ENCODE results near the gene AK5.
"Not testable (repeated sequence)": the region's sequence is repeated elsewhere in the genome, so short reads cannot be mapped to it uniquely, and the experiment has no call there.

Gene AK5

GRCh38 chr1:77484926-77485325 is 203.1 kb downstream of the AK5 start:
- H3K4me3 ChIP-seq (ENCODE audit: low read depth in 1 of 2, low read length in 2 of 2): no peak overlapping the region
- H3K27ac ChIP-seq (ENCODE audit: low read depth, low read length): no peak overlapping the region
- H3K4me1 ChIP-seq (ENCODE audit: insufficient read depth, low read length): no peaks in the 10 kb centered on the region
- no peaks in the 10 kb centered on the region for H3K9me3 ChIP-seq (ENCODE audit: low read length)
- H3K27me3 ChIP-seq (ENCODE audit: control insufficient read depth in 1 of 2, insufficient read depth in 2 of 2, low read length in 2 of 2): no peaks in the 10 kb centered on the region
- H3K9ac ChIP-seq (ENCODE audit: low read length): no peak overlapping the region
- no peaks in the 10 kb centered on the region for H3K36me3 ChIP-seq (ENCODE audit: insufficient read depth, low read length)

- no peaks in the 10 kb centered on the region for H3K27me3 ChIP-seq (ENCODE audit: control insufficient read depth in 1 of 2, insufficient read depth in 2 of 2, low read length in 2 of 2)
- no peaks in the 10 kb centered on the region for H3K4me1 ChIP-seq (ENCODE audit: insufficient read depth, low read length)
- H3K27ac ChIP-seq (ENCODE audit: low read depth, low read length): no peak overlapping the region
- H3K4me3 ChIP-seq (ENCODE audit: low read depth in 1 of 2, low read length in 2 of 2): no peak overlapping the region
- H3K9ac ChIP-seq (ENCODE audit: low read length): no peak overlapping the region
- no peaks in the 10 kb centered on the region for H3K9me3 ChIP-seq (ENCODE audit: low read length)
- H3K36me3 ChIP-seq (ENCODE audit: insufficient read depth, low read length): no peaks in the 10 kb centered on the region
Measured at GRCh38 chr1:77487631-77488030, 205.8 kb downstream of the AK5 start.

GRCh38 chr1:77489910-77490309 is 208.1 kb downstream of the AK5 start:
- H3K9me3 ChIP-seq (ENCODE audit: low read length): no peaks in the 10 kb centered on the region
- H3K36me3 ChIP-seq (ENCODE audit: insufficient read depth, low read length): no peaks in the 10 kb centered on the region
- H3K9ac ChIP-seq (ENCODE audit: low read length): no peak overlapping the region
- H3K4me3 ChIP-seq (ENCODE audit: low read depth in 1 of 2, low read length in 2 of 2): no peak overlapping the region
- H3K27ac ChIP-seq (ENCODE audit: low read depth, low read length): no peak overlapping the region
- no peaks in the 10 kb centered on the region for H3K4me1 ChIP-seq (ENCODE audit: insufficient read depth, low read length)
- H3K27me3 ChIP-seq (ENCODE audit: control insufficient read depth in 1 of 2, insufficient read depth in 2 of 2, low read length in 2 of 2): no peaks in the 10 kb centered on the region

GRCh38 chr1:77494026-77494425 is 212.2 kb downstream of the AK5 start:
- Histone ChIP-seq H3K36me3 (ENCODE audit: insufficient read depth, low read length) (no peaks in the 10 kb centered on the region), H3K4me1 (ENCODE audit: insufficient read depth, low read length) (no peaks in the 10 kb centered on the region), H3K27ac (ENCODE audit: low read depth, low read length) (no peak overlapping the region), H3K9ac (ENCODE audit: low read length) (no peak overlapping the region), H3K27me3 (ENCODE audit: control insufficient read depth in 1 of 2, insufficient read depth in 2 of 2, low read length in 2 of 2) (no peaks in the 10 kb centered on the region), H3K4me3 (ENCODE audit: low read depth in 1 of 2, low read length in 2 of 2) (no peak overlapping the region), H3K9me3 (ENCODE audit: low read length) (no peaks in the 10 kb centered on the region)

DNA sequence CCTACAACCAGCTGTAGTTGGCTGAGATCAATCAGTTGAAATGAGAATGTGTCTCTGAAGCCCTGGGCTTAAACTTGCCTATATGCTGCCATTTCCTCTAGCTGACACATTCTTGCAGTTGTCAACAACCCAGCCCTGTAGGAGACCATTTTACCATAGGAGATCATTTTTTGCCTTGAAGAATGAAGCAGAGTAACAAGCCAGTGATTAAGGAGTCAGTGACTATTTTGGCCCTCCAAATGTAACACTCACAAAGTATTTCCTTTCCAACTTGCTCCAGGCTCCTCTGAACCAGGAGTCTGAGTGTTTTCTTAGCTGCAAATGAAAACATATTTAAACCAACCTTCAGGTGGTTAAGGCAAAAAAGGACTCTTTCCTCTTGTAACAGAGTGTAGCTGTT is 217.1 kb downstream of the AK5 start:
- no peaks in the 10 kb centered on the region for H3K27me3 ChIP-seq (ENCODE audit: control insufficient read depth in 1 of 2, insufficient read depth in 2 of 2, low read length in 2 of 2)
- H3K9ac ChIP-seq (ENCODE audit: low read length): no peak overlapping the region
- no peak overlapping the region for H3K4me3 ChIP-seq (ENCODE audit: low read depth in 1 of 2, low read length in 2 of 2)
- H3K4me1 ChIP-seq (ENCODE audit: insufficient read depth, low read length): no peaks in the 10 kb centered on the region
- no peak overlapping the region for H3K27ac ChIP-seq (ENCODE audit: low read depth, low read length)
- no peaks in the 10 kb centered on the region for H3K9me3 ChIP-seq (ENCODE audit: low read length)
- H3K36me3 ChIP-seq (ENCODE audit: insufficient read depth, low read length): no peaks in the 10 kb centered on the region

DNA sequence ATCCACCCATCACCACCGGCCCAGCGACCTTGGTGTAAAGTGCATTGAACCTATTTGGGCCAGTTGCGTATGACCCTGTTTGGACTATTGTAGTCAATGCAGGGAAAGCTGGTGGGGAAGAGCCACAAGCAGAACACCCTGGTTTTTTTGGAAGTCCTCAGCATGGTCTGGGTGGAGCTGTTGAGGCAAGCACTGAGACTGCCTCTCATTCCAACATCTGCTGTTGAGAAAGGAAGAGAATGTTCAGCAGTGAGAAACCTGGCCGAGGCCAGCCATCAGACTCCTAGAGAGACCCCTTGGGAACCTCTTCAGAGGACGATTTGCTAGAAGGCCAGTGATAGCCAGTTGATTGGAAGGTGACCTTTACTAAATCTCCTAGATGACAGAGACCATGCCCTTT is 217.6 kb downstream of the AK5 start:
- Histone ChIP-seq H3K4me1 (ENCODE audit: insufficient read depth, low read length) (no peaks in the 10 kb centered on the region), H3K27ac (ENCODE audit: low read depth, low read length) (no peak overlapping the region)

GRCh38 chr1:77504986-77505385 is 223.2 kb downstream of the AK5 start:
- Histone ChIP-seq H3K9me3 (ENCODE audit: low read length) (no peaks in the 10 kb centered on the region), H3K27me3 (ENCODE audit: control insufficient read depth in 1 of 2, insufficient read depth in 2 of 2, low read length in 2 of 2) (no peaks in the 10 kb centered on the region), H3K27ac (ENCODE audit: low read depth, low read length) (no peak overlapping the region), H3K4me1 (ENCODE audit: insufficient read depth, low read length) (no peaks in the 10 kb centered on the region), H3K9ac (ENCODE audit: low read length) (no peak overlapping the region), H3K4me3 (ENCODE audit: low read depth in 1 of 2, low read length in 2 of 2) (no peak overlapping the region), H3K36me3 (ENCODE audit: insufficient read depth, low read length) (no peaks in the 10 kb centered on the region)

More for the DNA sequence above, 217.6 kb downstream of the AK5 start:
- no peaks in the 10 kb centered on the region for H3K27me3 ChIP-seq (ENCODE audit: control insufficient read depth in 1 of 2, insufficient read depth in 2 of 2, low read length in 2 of 2)
- H3K4me3 ChIP-seq (ENCODE audit: low read depth in 1 of 2, low read length in 2 of 2): no peak overlapping the region
- H3K9me3 ChIP-seq (ENCODE audit: low read length): no peaks in the 10 kb centered on the region
- no peaks in the 10 kb centered on the region for H3K36me3 ChIP-seq (ENCODE audit: insufficient read depth, low read length)
- H3K9ac ChIP-seq (ENCODE audit: low read length): no peak overlapping the region

- Histone ChIP-seq H3K27me3 (ENCODE audit: control insufficient read depth in 1 of 2, insufficient read depth in 2 of 2, low read length in 2 of 2) (no peaks in the 10 kb centered on the region), H3K9ac (ENCODE audit: low read length) (no peak overlapping the region), H3K4me3 (ENCODE audit: low read depth in 1 of 2, low read length in 2 of 2) (no peak overlapping the region), H3K9me3 (ENCODE audit: low read length) (no peaks in the 10 kb centered on the region), H3K4me1 (ENCODE audit: insufficient read depth, low read length) (no peaks in the 10 kb centered on the region), H3K36me3 (ENCODE audit: insufficient read depth, low read length) (no peaks in the 10 kb centered on the region), H3K27ac (ENCODE audit: low read depth, low read length) (no peak overlapping the region)
Measured at GRCh38 chr1:77506771-77507170, 225.0 kb downstream of the AK5 start.

DNA sequence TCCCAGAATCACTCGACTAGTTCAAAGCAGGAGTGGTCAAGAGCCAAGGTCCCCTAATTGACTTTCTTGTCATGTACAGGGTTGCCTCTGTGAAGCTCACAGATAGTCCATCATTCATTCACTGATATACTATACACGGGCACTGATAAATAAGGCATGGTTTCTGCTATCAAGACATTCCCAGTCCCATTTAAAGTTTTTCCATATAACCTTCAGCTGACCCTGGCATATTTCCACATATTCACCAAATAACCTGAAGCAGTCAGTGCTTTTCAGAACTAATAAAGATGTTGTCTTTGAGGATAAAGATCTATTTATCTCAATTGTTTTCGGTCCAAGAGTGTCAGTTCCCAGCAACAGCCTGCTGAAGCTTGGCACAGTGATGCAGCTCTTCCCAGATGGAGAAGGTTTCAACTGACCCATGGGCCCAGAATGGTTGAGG is 227.3 kb downstream of the AK5 start:
- Histone ChIP-seq H3K4me3 (ENCODE audit: low read depth in 1 of 2, low read length in 2 of 2) (no peak overlapping the region), H3K4me1 (ENCODE audit: insufficient read depth, low read length) (no peaks in the 10 kb centered on the region), H3K9ac (ENCODE audit: low read length) (no peak overlapping the region), H3K9me3 (ENCODE audit: low read length) (no peaks in the 10 kb centered on the region), H3K27me3 (ENCODE audit: control insufficient read depth in 1 of 2, insufficient read depth in 2 of 2, low read length in 2 of 2) (no peaks in the 10 kb centered on the region), H3K36me3 (ENCODE audit: insufficient read depth, low read length) (no peaks in the 10 kb centered on the region), H3K27ac (ENCODE audit: low read depth, low read length) (no peak overlapping the region)

- no peak overlapping the region for H3K4me3 ChIP-seq (ENCODE audit: low read depth in 1 of 2, low read length in 2 of 2)
- H3K36me3 ChIP-seq (ENCODE audit: insufficient read depth, low read length): no peaks in the 10 kb centered on the region
- no peaks in the 10 kb centered on the region for H3K9me3 ChIP-seq (ENCODE audit: low read length)
- H3K4me1 ChIP-seq (ENCODE audit: insufficient read depth, low read length): no peaks in the 10 kb centered on the region
- no peak overlapping the region for H3K27ac ChIP-seq (ENCODE audit: low read depth, low read length)
- H3K9ac ChIP-seq (ENCODE audit: low read length): no peak overlapping the region
- no peaks in the 10 kb centered on the region for H3K27me3 ChIP-seq (ENCODE audit: control insufficient read depth in 1 of 2, insufficient read depth in 2 of 2, low read length in 2 of 2)
Measured at GRCh38 chr1:77509898-77510297, 228.1 kb downstream of the AK5 start.

DNA sequence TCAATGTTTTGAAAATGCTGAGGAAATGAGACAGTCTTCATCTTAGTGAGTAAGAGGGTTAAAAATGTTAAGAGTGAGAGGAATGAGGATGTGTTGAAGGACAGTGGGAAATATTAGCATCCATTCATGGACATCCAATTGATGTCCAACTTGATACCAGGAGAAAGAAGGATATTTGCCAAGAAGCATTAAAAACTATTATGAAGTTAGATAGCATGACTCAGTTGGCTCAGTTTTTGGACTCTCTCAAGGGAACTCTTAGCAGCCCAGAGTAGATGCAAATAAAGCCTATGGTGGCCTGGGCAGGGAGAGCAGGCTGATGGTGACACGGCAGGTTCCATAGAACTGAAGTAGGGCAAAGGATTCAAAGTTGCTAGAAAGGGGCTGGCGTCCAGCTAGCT is 229.6 kb downstream of the AK5 start:
- no peak overlapping the region for H3K9ac ChIP-seq (ENCODE audit: low read length)
- no peaks in the 10 kb centered on the region for H3K9me3 ChIP-seq (ENCODE audit: low read length)
- no peaks in the 10 kb centered on the region for H3K36me3 ChIP-seq (ENCODE audit: insufficient read depth, low read length)
- no peaks in the 10 kb centered on the region for H3K27me3 ChIP-seq (ENCODE audit: control insufficient read depth in 1 of 2, insufficient read depth in 2 of 2, low read length in 2 of 2)
- H3K4me3 ChIP-seq (ENCODE audit: low read depth in 1 of 2, low read length in 2 of 2): no peak overlapping the region
- no peaks in the 10 kb centered on the region for H3K4me1 ChIP-seq (ENCODE audit: insufficient read depth, low read length)
- H3K27ac ChIP-seq (ENCODE audit: low read depth, low read length): no peak overlapping the region

GRCh38 chr1:77512650-77513049 is 230.8 kb downstream of the AK5 start:
- H3K4me3 ChIP-seq (ENCODE audit: low read depth in 1 of 2, low read length in 2 of 2); H3K9ac ChIP-seq (ENCODE audit: low read length); H3K27ac ChIP-seq (ENCODE audit: low read depth, low read length); H3K27me3 ChIP-seq (ENCODE audit: control insufficient read depth in 1 of 2, insufficient read depth in 2 of 2, low read length in 2 of 2); H3K9me3 ChIP-seq (ENCODE audit: low read length); H3K4me1 ChIP-seq (ENCODE audit: insufficient read depth, low read length); H3K36me3 ChIP-seq (ENCODE audit: insufficient read depth, low read length): not testable (repeated sequence)

Measured in muscle layer of colon (tissue), 2 donors.